Activated naive CD8-positive, alpha-beta T cell treated with anti-CD3 and anti-CD28 coated beads, Interleukin-2, amount 50 U/mL, for 24 hours (primary cell): Measurements from ENCODE around the gene F2RL1.
A peak's percentile ranks its signal among the peaks of the same experiment; 100 is the strongest.
"Not testable (repeated sequence)": the region's sequence is repeated elsewhere in the genome, so short reads cannot be mapped to it uniquely, and the experiment has no call there.

Source experiments
- ATAC-seq: fragments of 150-1000 bp; cut with Tn5 transposase; one replicate; pipeline ENCODE4 v1.10.0; 2021
- DNase-seq: peaks from one replicate; pipeline ENCODE4 v3.0.0; 2021
- H3K27ac Mint-ChIP-seq: one replicate; pipeline ENCODE4 v1.8.0; 2021; ENCODE audit warnings: mild to moderate bottlenecking, mixed read lengths
- H3K27me3 Mint-ChIP-seq: one replicate; pipeline ENCODE4 v1.8.0; 2021; ENCODE audit warnings: mixed read lengths
- H3K36me3 Mint-ChIP-seq: one replicate; pipeline ENCODE4 v1.8.0; 2021; ENCODE audit warnings: low read depth, mixed read lengths
- H3K4me1 Mint-ChIP-seq: one replicate; pipeline ENCODE4 v1.8.0; 2021; ENCODE audit warnings: mixed read lengths
- H3K4me3 Mint-ChIP-seq: one replicate; pipeline ENCODE4 v1.8.0; 2021; ENCODE audit warnings: mild to moderate bottlenecking, moderate library complexity, mixed read lengths
- H3K9me3 Mint-ChIP-seq: one replicate; pipeline ENCODE4 v1.8.0; 2021; ENCODE audit warnings: mixed read lengths

The F2RL1 gene

GRCh38 chr5:76850543-76851145 is 31.8 kb downstream of the F2RL1 start:
- ATAC-seq = no peak
- no peaks in the 10 kb centered on the region for H3K9me3 Mint-ChIP-seq
- H3K27me3 Mint-ChIP-seq = no peaks in the 10 kb centered on the region
- no peak overlapping the region for H3K27ac Mint-ChIP-seq
- no peak for DNase-seq
- H3K4me3 Mint-ChIP-seq = no peak overlapping the region
- H3K4me1 Mint-ChIP-seq = peaks cover 24% of the 10 kb centered on the region
- H3K36me3 Mint-ChIP-seq = no peaks in the 10 kb centered on the region

GRCh38 chr5:76851728-76852369 is 33.0 kb downstream of the F2RL1 start:
- H3K4me1 Mint-ChIP-seq = peaks cover 36% of the 10 kb centered on the region
- no peak for DNase-seq

GRCh38 chr5:76852772-76853171 is 33.9 kb downstream of the F2RL1 start:
- H3K4me1 Mint-ChIP-seq = peaks cover 39% of the 10 kb centered on the region
- no peaks in the 10 kb centered on the region for H3K36me3 Mint-ChIP-seq
- H3K27ac Mint-ChIP-seq = no peak overlapping the region
- H3K4me3 Mint-ChIP-seq = no peak overlapping the region
- no peaks in the 10 kb centered on the region for H3K9me3 Mint-ChIP-seq
- no peaks in the 10 kb centered on the region for H3K27me3 Mint-ChIP-seq
- ATAC-seq (no peak), DNase-seq (no peak)

More at GRCh38 chr5:76851728-76852369, 33.0 kb downstream of the F2RL1 start:
- no peaks in the 10 kb centered on the region for H3K36me3 Mint-ChIP-seq
- no peak overlapping the region for H3K27ac Mint-ChIP-seq
- no peaks in the 10 kb centered on the region for H3K9me3 Mint-ChIP-seq
- no peak for ATAC-seq
- H3K27me3 Mint-ChIP-seq = no peaks in the 10 kb centered on the region
- H3K4me3 Mint-ChIP-seq = no peak overlapping the region

GRCh38 chr5:76853741-76854140 is 34.9 kb downstream of the F2RL1 start:
- not testable (repeated sequence) for H3K36me3 Mint-ChIP-seq, H3K9me3 Mint-ChIP-seq, DNase-seq, ATAC-seq, H3K27me3 Mint-ChIP-seq, H3K4me3 Mint-ChIP-seq, H3K27ac Mint-ChIP-seq
- peaks cover 39% of the 10 kb centered on the region for H3K4me1 Mint-ChIP-seq

GRCh38 chr5:76854644-76855043 is 35.8 kb downstream of the F2RL1 start:
- Mint-ChIP-seq H3K27ac (no peak overlapping the region), H3K9me3 (no peaks in the 10 kb centered on the region), H3K36me3 (no peaks in the 10 kb centered on the region), H3K4me1 (peaks cover 39% of the 10 kb centered on the region), H3K4me3 (no peak overlapping the region), H3K27me3 (no peaks in the 10 kb centered on the region)
- ATAC-seq = no peak
- no peak for DNase-seq

- Mint-ChIP-seq H3K4me1 (peaks cover 31% of the 10 kb centered on the region), H3K27ac (peak overlapping the region; percentile 86)
- H3K36me3 Mint-ChIP-seq, DNase-seq, ATAC-seq, H3K9me3 Mint-ChIP-seq, H3K4me3 Mint-ChIP-seq, H3K27me3 Mint-ChIP-seq: not testable (repeated sequence)
Observed at GRCh38 chr5:76855501-76855900, 36.7 kb downstream of the F2RL1 start.

- H3K4me3 Mint-ChIP-seq = no peak overlapping the region
- peaks cover 28% of the 10 kb centered on the region for H3K4me1 Mint-ChIP-seq
- ATAC-seq (peak; percentile 67), DNase-seq (peak; percentile 12)
- no peaks in the 10 kb centered on the region for H3K36me3 Mint-ChIP-seq
- H3K9me3 Mint-ChIP-seq = no peaks in the 10 kb centered on the region
- no peaks in the 10 kb centered on the region for H3K27me3 Mint-ChIP-seq
- peak overlapping the region; percentile 86 for H3K27ac Mint-ChIP-seq
Observed at GRCh38 chr5:76855961-76856360, 37.1 kb downstream of the F2RL1 start.

GRCh38 chr5:76856800-76857199 is 38.0 kb downstream of the F2RL1 start:
- Mint-ChIP-seq H3K27ac (peak overlapping the region; percentile 86), H3K4me1 (peaks cover 21% of the 10 kb centered on the region)
- H3K9me3 Mint-ChIP-seq, H3K4me3 Mint-ChIP-seq, ATAC-seq, DNase-seq, H3K27me3 Mint-ChIP-seq, H3K36me3 Mint-ChIP-seq: not testable (repeated sequence)

- H3K27ac Mint-ChIP-seq = no peak overlapping the region
- no peaks in the 10 kb centered on the region for H3K9me3 Mint-ChIP-seq
- no peak for DNase-seq
- H3K36me3 Mint-ChIP-seq = no peaks in the 10 kb centered on the region
- no peak for ATAC-seq
- peaks cover 21% of the 10 kb centered on the region for H3K4me1 Mint-ChIP-seq
- H3K27me3 Mint-ChIP-seq = no peaks in the 10 kb centered on the region
- H3K4me3 Mint-ChIP-seq = no peak overlapping the region
Observed at GRCh38 chr5:76859591-76860247, 40.9 kb downstream of the F2RL1 start.

GRCh38 chr5:76861612-76862011 is 42.8 kb downstream of the F2RL1 start:
- no peak overlapping the region for H3K27ac Mint-ChIP-seq
- DNase-seq (no peak), ATAC-seq (no peak)
- no peaks in the 10 kb centered on the region for H3K36me3 Mint-ChIP-seq
- H3K9me3 Mint-ChIP-seq = no peaks in the 10 kb centered on the region
- H3K27me3 Mint-ChIP-seq = no peaks in the 10 kb centered on the region
- peaks cover 5% of the 10 kb centered on the region for H3K4me1 Mint-ChIP-seq
- H3K4me3 Mint-ChIP-seq = no peak overlapping the region

- Mint-ChIP-seq H3K4me3 (no peak overlapping the region), H3K27ac (no peak overlapping the region), H3K27me3 (no peaks in the 10 kb centered on the region), H3K4me1 (no peaks in the 10 kb centered on the region), H3K9me3 (no peaks in the 10 kb centered on the region), H3K36me3 (no peaks in the 10 kb centered on the region)
- ATAC-seq = no peak
- no peak for DNase-seq
Observed at GRCh38 chr5:76863001-76863400, 44.2 kb downstream of the F2RL1 start.

GRCh38 chr5:76866503-76866902 is 47.7 kb downstream of the F2RL1 start:
- Mint-ChIP-seq H3K36me3 (no peaks in the 10 kb centered on the region), H3K4me1 (no peaks in the 10 kb centered on the region), H3K27ac (no peak overlapping the region), H3K4me3 (no peak overlapping the region), H3K27me3 (no peaks in the 10 kb centered on the region), H3K9me3 (no peaks in the 10 kb centered on the region)
- no peak for DNase-seq
- ATAC-seq = no peak

- H3K36me3 Mint-ChIP-seq = no peaks in the 10 kb centered on the region
Observed at GRCh38 chr5:76867038-76867437, 48.2 kb downstream of the F2RL1 start.

GRCh38 chr5:76867827-76868693 is 49.2 kb downstream of the F2RL1 start:
- H3K4me1 Mint-ChIP-seq = no peaks in the 10 kb centered on the region
- peak; percentile 63 for DNase-seq
- peak; percentile 54 for ATAC-seq
- no peak overlapping the region for H3K4me3 Mint-ChIP-seq
- no peaks in the 10 kb centered on the region for H3K9me3 Mint-ChIP-seq
- H3K36me3 Mint-ChIP-seq = no peaks in the 10 kb centered on the region
- no peaks in the 10 kb centered on the region for H3K27me3 Mint-ChIP-seq
- no peak overlapping the region for H3K27ac Mint-ChIP-seq

More at GRCh38 chr5:76867038-76867437, 48.2 kb downstream of the F2RL1 start:
- Mint-ChIP-seq H3K4me3 (no peak overlapping the region), H3K27ac (no peak overlapping the region), H3K27me3 (no peaks in the 10 kb centered on the region), H3K4me1 (no peaks in the 10 kb centered on the region), H3K9me3 (no peaks in the 10 kb centered on the region)
- DNase-seq (no peak), ATAC-seq (no peak)
